SK-N-SH (cell line): ENCODE measurements around the gene ZIC2. TPM values are rescaled to one million over a fixed set of nuclear protein-coding genes. Genes with fewer than 3 reads are reported as not detected.

Source experiments
- CTCF ChIA-PET: fragments of 300-600, 350-600 bp; formaldehyde crosslinking; extraction: SDS; loops from one replicate; lab custom pipeline; 2021; lab: Yijun Ruan, JAX
- POLR2A ChIA-PET: fragments of 350-600 bp; sonication (Branson Sonifier 250); formaldehyde crosslinking; extraction: SDS; loops from one replicate; lab custom pipeline; 2020; ENCODE audit warnings: antibody characterized with exemption, inconsistent platforms; lab: Yijun Ruan, JAX
- DNase-seq: peaks from one replicate; pipeline ENCODE4 v3.0.0; 2012
- H2AFZ ChIP-seq: fragments of 200-600 bp; sonication (generic); 2 replicates; pipeline ENCODE4 v1.8.1; 2016; ENCODE audit warnings: antibody characterized with exemption, mild to moderate bottlenecking, low read depth
- H3F3A ChIP-seq: fragments of 200-600 bp; sonication (generic); replicated peaks from 2 replicates; pipeline ENCODE3; 2016; ENCODE audit warnings: antibody characterized with exemption, mild to moderate bottlenecking; ENCODE audit not compliant: insufficient read depth
- H3K27ac ChIP-seq, 2 experiments: fragments of 200-500 bp in 1 of 2; fragments of 200-600 bp in 1 of 2; sonication (Bioruptor generic) in 1 of 2; sonication (generic), shearing (Covaris generic) in 1 of 2; 2 replicates each; pipeline versions ENCODE4 v1.5.1 to v1.6.1; 2014 to 2016; ENCODE audit warnings: low read depth in 2 of 2, inconsistent platforms in 1 of 2, low read length in 1 of 2, mild to moderate bottlenecking in 1 of 2, mixed read lengths in 1 of 2
- H3K27me3 ChIP-seq: fragments of 200-600 bp; sonication (generic), shearing (Covaris generic); 2 replicates; pipeline ENCODE4 v1.6.1; 2016; ENCODE audit warnings: mixed run types; ENCODE audit not compliant: insufficient read depth
- H3K36me3 ChIP-seq, 2 experiments: fragments of 200-500 bp in 1 of 2; fragments of 200-600 bp in 1 of 2; sonication (Bioruptor generic) in 1 of 2; sonication (generic) in 1 of 2; replicated peaks in 1 of 2; 2 replicates each; pipeline versions ENCODE3 to v1.5.1; 2014 to 2016; ENCODE audit warnings: low read length in 1 of 2, mild to moderate bottlenecking in 1 of 2; ENCODE audit not compliant: insufficient read depth in 2 of 2, control insufficient read depth in 1 of 2
- H3K4me1 ChIP-seq, 2 experiments: fragments of 200-500 bp in 1 of 2; fragments of 200-600 bp in 1 of 2; sonication (Bioruptor generic) in 1 of 2; sonication (generic), shearing (Covaris generic) in 1 of 2; 2 replicates each; pipeline versions ENCODE4 v1.5.1 to v1.6.1; 2014 to 2016; ENCODE audit warnings: low read depth in 1 of 2, low read length in 1 of 2, mixed run types in 1 of 2; ENCODE audit not compliant: insufficient read depth in 2 of 2, control insufficient read depth in 1 of 2
- H3K4me2 ChIP-seq: fragments of 200-600 bp; sonication (generic), shearing (Covaris generic); 2 replicates; pipeline ENCODE4 v1.6.1; 2017; ENCODE audit warnings: mixed run types
- H3K4me3 ChIP-seq, 2 experiments: fragments of 200-500 bp in 1 of 2; fragments of 200-600 bp in 1 of 2; sonication (Bioruptor generic) in 1 of 2; sonication (generic), shearing (Covaris generic) in 1 of 2; 2 replicates each; pipeline versions ENCODE4 v1.5.1 to v1.8.1; 2014 to 2016; ENCODE audit warnings: low read depth in 2 of 2, inconsistent platforms in 1 of 2, low read length in 1 of 2, mild to moderate bottlenecking in 1 of 2, mixed read lengths in 1 of 2, moderate library complexity in 1 of 2
- H3K79me2 ChIP-seq: fragments of 200-600 bp; sonication (generic); 2 replicates; pipeline ENCODE4 v1.8.1; 2017; ENCODE audit warnings: mild to moderate bottlenecking; ENCODE audit not compliant: insufficient read depth
- H3K9ac ChIP-seq: fragments of 200-600 bp; sonication (generic); 2 replicates; pipeline ENCODE4 v1.6.1; 2017; ENCODE audit warnings: mixed run types
- H3K9me2 ChIP-seq: fragments of 200-600 bp; sonication (generic); 2 replicates; pipeline ENCODE4 v1.6.1; 2017; ENCODE audit warnings: mixed run types
- H3K9me3 ChIP-seq: fragments of 200-600 bp; sonication (generic); 2 replicates; pipeline ENCODE4 v1.6.1; 2017; ENCODE audit warnings: mixed run types, mild to moderate bottlenecking, moderate library complexity
- H4K20me1 ChIP-seq: fragments of 200-600 bp; sonication (generic); 2 replicates; pipeline ENCODE4 v1.6.1; 2017; ENCODE audit warnings: mild to moderate bottlenecking, mixed run types; ENCODE audit not compliant: insufficient read depth
- EP300 ChIP-seq, 2 experiments: IDR thresholded peaks; 2 replicates each; pipeline versions ENCODE4 v1.4.0 to v1.6.1; 2012; ENCODE audit warnings: borderline replicate concordance in 1 of 2, low read depth in 1 of 2, low read length in 1 of 2
- FOXJ3 ChIP-seq: sonication (generic); formaldehyde crosslinking; IDR thresholded peaks from 2 replicates; pipeline ENCODE4 v1.5.1; 2020; ENCODE audit warnings: mild to moderate bottlenecking, missing genetic modification reagents
- FOXM1 ChIP-seq: IDR thresholded peaks from 2 replicates; pipeline ENCODE4 v1.4.0; 2012; ENCODE audit warnings: low read depth, mild to moderate bottlenecking
- GABPA ChIP-seq: IDR thresholded peaks from 2 replicates; pipeline ENCODE4 v1.4.0; 2012; ENCODE audit warnings: low read depth, mild to moderate bottlenecking
- GATA2 ChIP-seq: sonication (generic); formaldehyde crosslinking; IDR thresholded peaks from 2 replicates; pipeline ENCODE4 v1.5.0; 2020; ENCODE audit warnings: mild to moderate bottlenecking, missing genetic modification reagents
- JUND ChIP-seq: IDR thresholded peaks from 2 replicates; pipeline ENCODE4 v1.4.0; 2012
- MXI1 ChIP-seq: IDR thresholded peaks from 2 replicates; pipeline ENCODE4 v1.6.1; 2012; ENCODE audit warnings: mild to moderate bottlenecking, low read depth, low read length, improper control_type of control experiment
- NFIC ChIP-seq: IDR thresholded peaks from 2 replicates; pipeline ENCODE4 v1.4.0; 2012; ENCODE audit warnings: borderline replicate concordance
- RFX5 ChIP-seq: IDR thresholded peaks from 2 replicates; pipeline ENCODE4 v1.6.1; 2012; ENCODE audit warnings: mild to moderate bottlenecking, improper control_type of control experiment, low read length
- TEAD4 ChIP-seq: IDR thresholded peaks from 2 replicates; pipeline ENCODE4 v1.4.0; 2012; ENCODE audit warnings: mild to moderate bottlenecking, borderline replicate concordance; ENCODE audit not compliant: insufficient read depth
- WGBS: methylation state at CpG from one replicate; pipeline ENCODE4 v1.1.6; 2017; ENCODE audit warnings: low lambda C conversion rate; 5-methylcytosine and 5-hydroxymethylcytosine counted together
- polyA plus RNA-seq, 3 experiments: library from polyadenylated mRNA; depleted of rRNA; stranded (reverse); fragments of >200 nt; gene quantifications; 2 replicates each; pipeline ENCODE4 v1.2.3, GENCODE V29; 2012

ZIC2 gene
- polyA plus RNA-seq, 1 of the 3 experiments (the other 2 are of a cell fraction) = not detected

- no peak for TF ChIP-seq TEAD4
- no peak for TF ChIP-seq JUND
- TF ChIP-seq EP300 (IDR thresholded peaks at IDR 0.05; ENCODE audit: borderline replicate concordance in 1 of 2, low read depth in 1 of 2, low read length in 1 of 2) = no peak
- no peak for TF ChIP-seq RFX5
- TF ChIP-seq MXI1 = no peak
- no peak for TF ChIP-seq FOXJ3 (CRISPR knock-in tag)
- TF ChIP-seq NFIC = no peak
Observed at GRCh38 chr13:99960663-99961311, 20.8 kb upstream of the ZIC2 start (continued).

- CTCF ChIA-PET = interaction anchor here (0.7 to 2.9 kb wide), 2 partner anchors 300 to 304 kb away, joined by 3 to 14 read pairs; no protein-coding TSS in a partner anchor
- H3K4me2 ChIP-seq = no peak overlapping the region
- H3K27me3 ChIP-seq = peaks cover 78% of the 10 kb centered on the region
- H3F3A ChIP-seq = no peaks in the 10 kb centered on the region
- no peak overlapping the region for H3K9ac ChIP-seq
- no peaks in the 10 kb centered on the region for H3K36me3 ChIP-seq
- H2AFZ ChIP-seq = no peak overlapping the region
- 32% methylated on average over 8 of the region's 8 CpGs for WGBS
- no peaks in the 10 kb centered on the region for H3K79me2 ChIP-seq
- TF ChIP-seq GATA2 (CRISPR knock-in tag) (no peak), FOXM1 (no peak)
- H4K20me1 ChIP-seq = no peaks in the 10 kb centered on the region
- H3K4me1 ChIP-seq = no peaks in the 10 kb centered on the region; a peak in 1 of 4 replicates
- H3K27ac ChIP-seq = no peak overlapping the region
- H3K9me3 ChIP-seq = no peaks in the 10 kb centered on the region
- H3K9me2 ChIP-seq = no peaks in the 10 kb centered on the region
- H3K4me3 ChIP-seq = no peak overlapping the region
- DNase-seq = no peak
- POLR2A ChIA-PET = no interaction called here
Observed at GRCh38 chr13:99961636-99962035, 19.9 kb upstream of the ZIC2 start.

GRCh38 chr13:99962242-99962641, 19.3 kb upstream of the ZIC2 start:
- Histone ChIP-seq H3K4me2 (no peak overlapping the region), H3K9me2 (no peaks in the 10 kb centered on the region), H4K20me1 (no peaks in the 10 kb centered on the region), H3K36me3 (no peaks in the 10 kb centered on the region), H3K27ac (no peak overlapping the region), H3K4me3 (no peak overlapping the region)
- POLR2A ChIA-PET = no interaction called here
- TF ChIP-seq GABPA = no peak
- TF ChIP-seq, all 33 proteins: peak for 0
- 20% methylated on average over 1 of the region's 1 CpG for WGBS
- no peak overlapping the region for H3K9ac ChIP-seq
- H2AFZ ChIP-seq = no peak overlapping the region
- no peaks in the 10 kb centered on the region for H3F3A ChIP-seq
- CTCF ChIA-PET = interaction anchor here (0.7 to 2.9 kb wide), 2 partner anchors 301 to 305 kb away, joined by 3 to 14 read pairs; no protein-coding TSS in a partner anchor
- H3K27me3 ChIP-seq = peaks cover 78% of the 10 kb centered on the region
- no peaks in the 10 kb centered on the region for H3K79me2 ChIP-seq
- no peaks in the 10 kb centered on the region; a peak in 1 of 4 replicates for H3K4me1 ChIP-seq
- H3K9me3 ChIP-seq = no peaks in the 10 kb centered on the region
- DNase-seq = no peak
